CD14-positive monocyte (primary cell): Measurements from ENCODE around the gene SNCB. TPM values are rescaled to one million over a fixed set of nuclear protein-coding genes. Genes with fewer than 3 reads are reported as not detected.
A peak's percentile ranks its signal among the peaks of the same experiment; 100 is the strongest.

Source experiments
- DNase-seq, 3 donors: peaks; one replicate each; pipeline ENCODE4 v3.0.0-alpha.2; 2011 to 2022
- H2AFZ ChIP-seq: 2 replicates; pipeline ENCODE4 v1.6.0; 2012; ENCODE audit warnings: mild to moderate bottlenecking, low read depth, low read length, inconsistent platforms; ENCODE audit not compliant: insufficient read depth, poor library complexity, severe bottlenecking
- H3K27ac ChIP-seq, 2 donors: 1 replicate in 1 of 2; 2 replicates in 1 of 2; pipeline ENCODE4 v1.5.1; 2012 to 2013; ENCODE audit warnings: low read length in 2 of 2, control low read depth in 1 of 2, inconsistent platforms in 1 of 2, low read depth in 1 of 2, mild to moderate bottlenecking in 1 of 2
- H3K27me3 ChIP-seq, 2 donors: one replicate each; pipeline versions ENCODE4 v1.6.0 to v1.6.1; 2011 to 2013; ENCODE audit warnings: low read length in 2 of 2; ENCODE audit not compliant: control insufficient read depth in 2 of 2, insufficient read depth in 2 of 2
- H3K36me3 ChIP-seq, 2 donors: replicated peaks in 1 of 2; 1 replicate in 1 of 2; 2 replicates in 1 of 2; pipeline versions ENCODE4 v1.5.1 to v1.6.1; 2012 to 2013; ENCODE audit warnings: low read length in 2 of 2, control low read depth in 1 of 2, inconsistent platforms in 1 of 2, mild to moderate bottlenecking in 1 of 2; ENCODE audit not compliant: insufficient read depth in 2 of 2, control insufficient read depth in 1 of 2
- H3K4me1 ChIP-seq, 2 donors: 1 replicate in 1 of 2; 2 replicates in 1 of 2; pipeline versions ENCODE4 v1.5.1 to v1.6.1; 2012 to 2013; ENCODE audit warnings: low read length in 2 of 2, control low read depth in 1 of 2, inconsistent platforms in 1 of 2, mild to moderate bottlenecking in 1 of 2, moderate library complexity in 1 of 2; ENCODE audit not compliant: insufficient read depth in 2 of 2, control insufficient read depth in 1 of 2
- H3K4me2 ChIP-seq: replicated peaks from 2 replicates; pipeline ENCODE3; 2012; ENCODE audit warnings: low read length, moderate library complexity, mild to moderate bottlenecking; ENCODE audit not compliant: poor library complexity, severe bottlenecking; ENCODE audit errors: extremely low read depth
- H3K4me3 ChIP-seq, 3 experiments: fragments of 200-600 bp in 1 of 3; sonication (generic) in 1 of 3; replicated peaks in 1 of 3; 1 replicate in 2 of 3; 2 replicates in 1 of 3; pipeline ENCODE4 v1.5.1; 2011 to 2013; ENCODE audit warnings: low read length in 3 of 3, mild to moderate bottlenecking in 3 of 3, control low read depth in 2 of 3, low read depth in 2 of 3, inconsistent platforms in 1 of 3, moderate library complexity in 1 of 3
- H3K79me2 ChIP-seq: 2 replicates; pipeline ENCODE4 v1.6.0; 2012; ENCODE audit warnings: mild to moderate bottlenecking, control low read depth, inconsistent platforms, low read length, moderate library complexity; ENCODE audit not compliant: insufficient read depth
- H3K9ac ChIP-seq: 2 replicates; pipeline ENCODE4 v1.6.0; 2017; ENCODE audit warnings: low read length, mild to moderate bottlenecking; ENCODE audit not compliant: insufficient read depth, poor library complexity, severe bottlenecking
- H3K9me3 ChIP-seq, 2 donors: replicated peaks in 1 of 2; 1 replicate in 1 of 2; 2 replicates in 1 of 2; pipeline versions ENCODE4 v1.5.1 to v1.6.1; 2012 to 2013; ENCODE audit warnings: low read length in 2 of 2, control low read depth in 1 of 2; ENCODE audit not compliant: control insufficient read depth in 1 of 2, insufficient read depth in 1 of 2
- H4K20me1 ChIP-seq: 2 replicates; pipeline ENCODE4 v1.6.0; 2012; ENCODE audit warnings: mild to moderate bottlenecking, low read length, control low read depth, moderate library complexity; ENCODE audit not compliant: insufficient read depth
- H3K27ac Mint-ChIP-seq, 7 donors: one replicate each; pipeline ENCODE4 v1.8.0; 2020; ENCODE audit warnings: mild to moderate bottlenecking in 7 of 7, mixed read lengths in 7 of 7, moderate library complexity in 6 of 7, inconsistent platforms in 2 of 7
- H3K27me3 Mint-ChIP-seq, 3 donors: one replicate each; pipeline ENCODE4 v1.8.0; 2021 to 2022; ENCODE audit warnings: low read depth in 3 of 3, mild to moderate bottlenecking in 3 of 3, mixed read lengths in 3 of 3, moderate library complexity in 3 of 3, inconsistent platforms in 1 of 3
- H3K36me3 Mint-ChIP-seq, 2 donors: one replicate each; pipeline ENCODE4 v1.8.0; 2020; ENCODE audit warnings: mixed read lengths in 2 of 2, inconsistent platforms in 1 of 2, mild to moderate bottlenecking in 1 of 2
- H3K4me1 Mint-ChIP-seq: one replicate; pipeline ENCODE4 v1.8.0; 2020; ENCODE audit warnings: mild to moderate bottlenecking, mixed read lengths
- H3K4me3 Mint-ChIP-seq, 2 donors: one replicate each; pipeline ENCODE4 v1.8.0; 2020; ENCODE audit warnings: mild to moderate bottlenecking in 2 of 2, mixed read lengths in 2 of 2, moderate library complexity in 1 of 2
- H3K9me3 Mint-ChIP-seq, 7 donors: one replicate each; pipeline ENCODE4 v1.8.0; 2020 to 2022; ENCODE audit warnings: mixed read lengths in 7 of 7, mild to moderate bottlenecking in 6 of 7, moderate library complexity in 6 of 7, inconsistent platforms in 2 of 7
- WGBS: methylation state at CpG from one replicate; pipeline ENCODE4 v1.1.5; 2013; ENCODE audit warnings: missing lambda C conversion rate; ENCODE audit not compliant: insufficient coverage; 5-methylcytosine and 5-hydroxymethylcytosine counted together
- intact Hi-C, 2 donors: fragments of 100-400 bp; cut with micrococcal nuclease; formaldehyde crosslinking; loops; one replicate each; pipeline versions ENCODE4 v1.15.0 to v1.15.1; 2023
- polyA plus RNA-seq, 3 donors: library from polyadenylated mRNA; depleted of rRNA in 1 of 3; unstranded in 2 of 3; stranded (reverse) in 1 of 3; fragments of 300-500 nt in 2 of 3; fragments of >200 nt in 1 of 3; fragmentation: Illumina TruSeq in 2 of 3; gene quantifications; 1 replicate in 2 of 3; 2 replicates in 1 of 3; pipeline ENCODE4 v1.2.3, GENCODE V29; 2012 to 2021
- TF ChIP-seq, protein P1 (sequence below): fragments of 200-600 bp; IDR thresholded peaks from one replicate; pipeline ENCODE4 v1.8.0; 2022; ENCODE audit warnings: antibody characterized with exemption, mild to moderate bottlenecking

SNCB gene
- polyA plus RNA-seq, 3 donors, result not detected

DNA sequence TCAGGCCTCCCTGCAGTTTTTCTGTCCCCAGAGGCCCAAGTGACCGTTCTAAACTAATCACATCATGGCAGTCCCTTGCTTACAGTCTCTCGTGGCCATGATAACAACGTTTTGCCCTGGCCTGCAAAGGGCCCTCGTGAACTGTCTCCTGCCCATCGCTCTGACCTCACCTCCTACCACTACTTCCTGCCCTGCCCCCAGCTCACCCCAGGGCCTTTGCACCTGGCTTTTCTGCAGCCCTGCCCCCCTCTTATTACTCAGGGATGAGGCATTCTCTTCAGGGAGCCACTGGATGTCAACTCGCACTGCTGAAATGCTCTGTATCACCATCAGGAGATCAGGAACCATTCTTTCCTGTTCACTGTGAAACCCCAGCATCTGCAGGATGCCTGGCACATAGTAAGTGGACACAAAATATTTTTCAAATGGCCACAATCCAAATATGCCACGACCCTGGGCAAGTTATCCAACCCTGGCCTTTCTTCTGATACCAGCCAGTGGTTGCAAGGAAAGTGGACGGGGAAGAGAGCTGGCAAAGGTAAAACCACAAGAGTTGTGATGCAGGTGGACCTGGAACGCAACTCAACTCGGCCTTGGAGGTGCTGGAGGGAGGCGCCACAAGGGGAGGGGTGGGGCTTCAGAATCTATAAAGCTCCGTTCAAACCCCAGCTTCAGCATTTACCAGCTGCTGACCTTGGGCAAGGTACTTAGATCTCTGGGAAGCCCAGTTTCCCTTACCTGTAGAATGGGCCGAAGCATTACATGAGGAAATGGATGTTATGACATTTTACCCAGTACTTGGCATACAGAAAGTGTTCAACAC is 1.7 kb downstream of the SNCB start:
- 80% methylated on average over 6 of the region's 13 CpGs for WGBS
- peaks cover 36 to 86% of the 10 kb centered on the region in 2 donors for H3K27me3 ChIP-seq
- H3K27ac ChIP-seq, result no peak overlapping the region
- Mint-ChIP-seq H3K4me1 (peaks cover 8% of the 10 kb centered on the region), H3K27me3 (peaks cover 62 to 83% (median 74%) of the 10 kb centered on the region in 3 donors), H3K27ac (peak overlapping the region in 1 of 7 donors; percentile 55), H3K36me3 (peaks cover 0 to 4% of the 10 kb centered on the region in 2 donors), H3K9me3 (peaks cover 0 to 7% (median 4%) of the 10 kb centered on the region in 7 donors), H3K4me3 (peak overlapping the region in 1 of 2 donors; percentile 74)
- H3K79me2 ChIP-seq, result no peaks in the 10 kb centered on the region
- no peak for DNase-seq
- intact Hi-C loops, result no loop called here
- TF ChIP-seq, protein P1, sequence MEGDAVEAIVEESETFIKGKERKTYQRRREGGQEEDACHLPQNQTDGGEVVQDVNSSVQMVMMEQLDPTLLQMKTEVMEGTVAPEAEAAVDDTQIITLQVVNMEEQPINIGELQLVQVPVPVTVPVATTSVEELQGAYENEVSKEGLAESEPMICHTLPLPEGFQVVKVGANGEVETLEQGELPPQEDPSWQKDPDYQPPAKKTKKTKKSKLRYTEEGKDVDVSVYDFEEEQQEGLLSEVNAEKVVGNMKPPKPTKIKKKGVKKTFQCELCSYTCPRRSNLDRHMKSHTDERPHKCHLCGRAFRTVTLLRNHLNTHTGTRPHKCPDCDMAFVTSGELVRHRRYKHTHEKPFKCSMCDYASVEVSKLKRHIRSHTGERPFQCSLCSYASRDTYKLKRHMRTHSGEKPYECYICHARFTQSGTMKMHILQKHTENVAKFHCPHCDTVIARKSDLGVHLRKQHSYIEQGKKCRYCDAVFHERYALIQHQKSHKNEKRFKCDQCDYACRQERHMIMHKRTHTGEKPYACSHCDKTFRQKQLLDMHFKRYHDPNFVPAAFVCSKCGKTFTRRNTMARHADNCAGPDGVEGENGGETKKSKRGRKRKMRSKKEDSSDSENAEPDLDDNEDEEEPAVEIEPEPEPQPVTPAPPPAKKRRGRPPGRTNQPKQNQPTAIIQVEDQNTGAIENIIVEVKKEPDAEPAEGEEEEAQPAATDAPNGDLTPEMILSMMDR, result no peak
- no peak overlapping the region for H3K4me3 ChIP-seq
- no peak overlapping the region for H3K9ac ChIP-seq
- H3K4me2 ChIP-seq, result no peak overlapping the region
- no peaks in the 10 kb centered on the region for H3K36me3 ChIP-seq
- no peaks in the 10 kb centered on the region for H4K20me1 ChIP-seq
- H2AFZ ChIP-seq, result no peak overlapping the region
- peaks cover 0 to 5% of the 10 kb centered on the region in 2 donors for H3K4me1 ChIP-seq
- peaks cover 0 to 9% of the 10 kb centered on the region in 2 donors for H3K9me3 ChIP-seq

DNA sequence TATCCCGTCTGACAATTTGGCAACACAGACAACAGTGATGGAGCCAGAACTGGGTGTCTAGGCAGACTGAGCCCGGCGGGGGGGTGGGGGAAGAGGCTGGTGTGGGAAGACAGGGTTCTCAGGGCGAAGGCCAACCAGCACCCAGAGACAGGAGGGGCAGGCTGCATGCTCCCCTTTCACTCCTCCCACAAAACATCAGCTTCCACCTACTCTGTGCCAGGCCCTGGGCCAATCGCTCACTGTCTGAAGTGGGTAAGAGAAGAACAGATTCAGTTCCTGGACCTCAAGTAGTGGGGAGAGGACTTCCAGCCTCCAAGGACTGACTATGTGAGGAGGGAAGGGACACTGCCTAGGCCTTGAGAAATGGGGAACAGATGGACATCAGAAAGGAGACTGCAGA is 2.8 kb downstream of the SNCB start:
- Mint-ChIP-seq H3K4me3 (no peak overlapping the region), H3K36me3 (peaks cover 0 to 4% of the 10 kb centered on the region in 2 donors), H3K27ac (no peak overlapping the region), H3K4me1 (peaks cover 8% of the 10 kb centered on the region), H3K9me3 (peaks cover 0 to 7% (median 4%) of the 10 kb centered on the region in 7 donors), H3K27me3 (peaks cover 53 to 78% (median 68%) of the 10 kb centered on the region in 3 donors)
- Histone ChIP-seq H3K27ac (no peak overlapping the region), H3K9ac (no peak overlapping the region), H3K4me3 (no peak overlapping the region), H2AFZ (no peak overlapping the region), H4K20me1 (no peaks in the 10 kb centered on the region), H3K4me2 (no peak overlapping the region), H3K36me3 (no peaks in the 10 kb centered on the region), H3K27me3 (peaks cover 32 to 78% of the 10 kb centered on the region in 2 donors), H3K4me1 (peaks cover 0 to 5% of the 10 kb centered on the region in 2 donors), H3K79me2 (no peaks in the 10 kb centered on the region), H3K9me3 (peaks cover 0 to 9% of the 10 kb centered on the region in 2 donors)
- WGBS, result 42% methylated on average over 2 of the region's 5 CpGs
- intact Hi-C loops, result no loop called here
- TF ChIP-seq, protein P1, result no peak
- no peak for DNase-seq
